Central memory CD8-positive, alpha-beta T cell (primary cell): ENCODE results near the gene NUP93.

Experiments
- ATAC-seq: fragments of 150-1000 bp; cut with Tn5 transposase; replicated peaks from 2 replicates; pipeline ENCODE4 v1.10.0; 2022; ENCODE audit warnings: mild to moderate bottlenecking, moderate FRiP score, moderate number of reproducible peaks; ENCODE audit not compliant: poor library complexity, severe bottlenecking; ENCODE audit errors: extremely low read depth
- DNase-seq, 2 donors: peaks; one replicate each; pipeline ENCODE4 v3.0.0; 2021; ENCODE audit warnings: low spot score in 2 of 2
- H3K27ac Mint-ChIP-seq: one replicate; pipeline ENCODE4 v1.8.0; 2022; ENCODE audit warnings: low read depth, mild to moderate bottlenecking, moderate library complexity, mixed read lengths
- H3K27me3 Mint-ChIP-seq: one replicate; pipeline ENCODE4 v1.8.0; 2022; ENCODE audit warnings: mixed read lengths
- H3K36me3 Mint-ChIP-seq: one replicate; pipeline ENCODE4 v1.8.0; 2022; ENCODE audit warnings: mild to moderate bottlenecking, moderate library complexity, mixed read lengths; ENCODE audit not compliant: insufficient read depth
- H3K4me1 Mint-ChIP-seq: one replicate; pipeline ENCODE4 v1.8.0; 2022; ENCODE audit warnings: mixed read lengths
- H3K4me3 Mint-ChIP-seq: one replicate; pipeline ENCODE4 v1.8.0; 2022; ENCODE audit warnings: mild to moderate bottlenecking, moderate library complexity, mixed read lengths
- H3K9me3 Mint-ChIP-seq: one replicate; pipeline ENCODE4 v1.8.0; 2022; ENCODE audit warnings: mixed read lengths

NUP93 gene

GRCh38 chr16:56755038-56755437 is 25.1 kb downstream of the NUP93 start:
- DNase-seq (no peak), ATAC-seq (no peak)
- no peak overlapping the region for H3K27ac Mint-ChIP-seq
- no peaks in the 10 kb centered on the region for H3K4me1 Mint-ChIP-seq
- H3K4me3 Mint-ChIP-seq = no peak overlapping the region
- H3K9me3 Mint-ChIP-seq = no peaks in the 10 kb centered on the region
- H3K36me3 Mint-ChIP-seq = peaks cover 14% of the 10 kb centered on the region
- H3K27me3 Mint-ChIP-seq = no peaks in the 10 kb centered on the region

- ATAC-seq = no peak
- peaks cover 18% of the 10 kb centered on the region for H3K36me3 Mint-ChIP-seq
- H3K27me3 Mint-ChIP-seq = no peaks in the 10 kb centered on the region
- H3K27ac Mint-ChIP-seq = no peak overlapping the region
- H3K4me3 Mint-ChIP-seq = no peak overlapping the region
- no peak for DNase-seq
- peaks cover 8% of the 10 kb centered on the region for H3K4me1 Mint-ChIP-seq
- no peaks in the 10 kb centered on the region for H3K9me3 Mint-ChIP-seq
Observed at GRCh38 chr16:56758432-56758831, 28.5 kb downstream of the NUP93 start.

GRCh38 chr16:56758930-56759329 is 29.0 kb downstream of the NUP93 start:
- Mint-ChIP-seq H3K4me1 (peaks cover 11% of the 10 kb centered on the region), H3K27me3 (no peaks in the 10 kb centered on the region), H3K36me3 (peaks cover 19% of the 10 kb centered on the region), H3K4me3 (no peak overlapping the region), H3K27ac (no peak overlapping the region), H3K9me3 (no peaks in the 10 kb centered on the region)
- ATAC-seq (no peak), DNase-seq (no peak)

GRCh38 chr16:56763291-56763916 is 33.5 kb downstream of the NUP93 start:
- Mint-ChIP-seq H3K4me1 (peaks cover 17% of the 10 kb centered on the region), H3K36me3 (peaks cover 20% of the 10 kb centered on the region), H3K9me3 (no peaks in the 10 kb centered on the region), H3K4me3 (no peak overlapping the region), H3K27ac (peak overlapping the region; percentile 36), H3K27me3 (no peaks in the 10 kb centered on the region)
- DNase-seq (no peak), ATAC-seq (no peak)

GRCh38 chr16:56764835-56765234 is 34.9 kb downstream of the NUP93 start:
- DNase-seq = no peak
- Mint-ChIP-seq H3K4me3 (no peak overlapping the region), H3K27me3 (no peaks in the 10 kb centered on the region), H3K9me3 (no peaks in the 10 kb centered on the region), H3K4me1 (peaks cover 19% of the 10 kb centered on the region), H3K27ac (no peak overlapping the region), H3K36me3 (peaks cover 11% of the 10 kb centered on the region)
- ATAC-seq = no peak

GRCh38 chr16:56765949-56766348 is 36.0 kb downstream of the NUP93 start:
- H3K36me3 Mint-ChIP-seq = peaks cover 5% of the 10 kb centered on the region
- H3K27ac Mint-ChIP-seq = no peak overlapping the region
- no peaks in the 10 kb centered on the region for H3K9me3 Mint-ChIP-seq
- ATAC-seq (no peak), DNase-seq (no peak)
- H3K4me1 Mint-ChIP-seq = peaks cover 27% of the 10 kb centered on the region
- no peaks in the 10 kb centered on the region for H3K27me3 Mint-ChIP-seq
- H3K4me3 Mint-ChIP-seq = no peak overlapping the region

GRCh38 chr16:56767024-56767423 is 37.1 kb downstream of the NUP93 start:
- no peak overlapping the region for H3K4me3 Mint-ChIP-seq
- no peak overlapping the region for H3K27ac Mint-ChIP-seq
- H3K9me3 Mint-ChIP-seq = no peaks in the 10 kb centered on the region
- H3K27me3 Mint-ChIP-seq = no peaks in the 10 kb centered on the region
- no peak for ATAC-seq
- DNase-seq = no peak
- peaks cover 38% of the 10 kb centered on the region for H3K4me1 Mint-ChIP-seq
- H3K36me3 Mint-ChIP-seq = peaks cover 5% of the 10 kb centered on the region

GRCh38 chr16:56769677-56770076 is 39.7 kb downstream of the NUP93 start:
- no peak overlapping the region for H3K27ac Mint-ChIP-seq

GRCh38 chr16:56771558-56772279 is 41.8 kb downstream of the NUP93 start:
- H3K36me3 Mint-ChIP-seq = peaks cover 2% of the 10 kb centered on the region
- no peaks in the 10 kb centered on the region for H3K9me3 Mint-ChIP-seq
- H3K4me3 Mint-ChIP-seq = no peak overlapping the region
- H3K4me1 Mint-ChIP-seq = peaks cover 35% of the 10 kb centered on the region
- ATAC-seq = no peak
- no peaks in the 10 kb centered on the region for H3K27me3 Mint-ChIP-seq
- no peak for DNase-seq
- H3K27ac Mint-ChIP-seq = peak overlapping the region; percentile 40

More at GRCh38 chr16:56769677-56770076, 39.7 kb downstream of the NUP93 start:
- peaks cover 4% of the 10 kb centered on the region for H3K36me3 Mint-ChIP-seq
- H3K4me1 Mint-ChIP-seq = peaks cover 36% of the 10 kb centered on the region
- H3K4me3 Mint-ChIP-seq = no peak overlapping the region
- DNase-seq = no peak
- H3K9me3 Mint-ChIP-seq = no peaks in the 10 kb centered on the region
- no peak for ATAC-seq
- no peaks in the 10 kb centered on the region for H3K27me3 Mint-ChIP-seq

- Mint-ChIP-seq H3K4me1 (peaks cover 42% of the 10 kb centered on the region), H3K4me3 (no peak overlapping the region), H3K9me3 (no peaks in the 10 kb centered on the region), H3K27ac (no peak overlapping the region), H3K36me3 (peaks cover 5% of the 10 kb centered on the region), H3K27me3 (no peaks in the 10 kb centered on the region)
- ATAC-seq (no peak), DNase-seq (no peak)
Observed at GRCh38 chr16:56773532-56773931, 43.6 kb downstream of the NUP93 start.

- Mint-ChIP-seq H3K9me3 (no peaks in the 10 kb centered on the region), H3K27me3 (no peaks in the 10 kb centered on the region), H3K36me3 (peaks cover 5% of the 10 kb centered on the region), H3K27ac (no peak overlapping the region), H3K4me3 (no peak overlapping the region), H3K4me1 (peaks cover 48% of the 10 kb centered on the region)
- ATAC-seq (no peak), DNase-seq (no peak)
Observed at GRCh38 chr16:56774016-56774680, 44.2 kb downstream of the NUP93 start.

- H3K4me3 Mint-ChIP-seq = no peak overlapping the region
- H3K27me3 Mint-ChIP-seq = no peaks in the 10 kb centered on the region
- peaks cover 5% of the 10 kb centered on the region for H3K36me3 Mint-ChIP-seq
- peaks cover 51% of the 10 kb centered on the region for H3K4me1 Mint-ChIP-seq
- no peak for DNase-seq
- H3K9me3 Mint-ChIP-seq = no peaks in the 10 kb centered on the region
- H3K27ac Mint-ChIP-seq = no peak overlapping the region
- ATAC-seq = no peak
Observed at GRCh38 chr16:56775162-56775561, 45.2 kb downstream of the NUP93 start.

- Mint-ChIP-seq H3K4me3 (no peak overlapping the region), H3K27me3 (no peaks in the 10 kb centered on the region), H3K4me1 (peaks cover 52% of the 10 kb centered on the region), H3K27ac (no peak overlapping the region), H3K9me3 (no peaks in the 10 kb centered on the region), H3K36me3 (peaks cover 5% of the 10 kb centered on the region)
- ATAC-seq (no peak), DNase-seq (no peak)
Observed at GRCh38 chr16:56776562-56776961, 46.6 kb downstream of the NUP93 start.
